Measurements from ENCODE around the gene TSPAN18. TPM values are rescaled to one million over a fixed set of nuclear protein-coding genes. Genes with fewer than 3 reads are reported as not detected.

Gene TSPAN18
- total and polyA plus RNA-seq, 2 of the 8 experiments (the other 6 are each of a cell fraction or from before 2014, with no cell fraction given) = 5.2 to 10.2 TPM

GRCh38 chr11:44851496-44851895 is 124.7 kb downstream of the TSPAN18 start:
- Histone ChIP-seq H2AFZ (ENCODE audit: low read length) (no peak overlapping the region), H2BK5ac (ENCODE audit: low read depth, low read length) (no peak overlapping the region), H4K20me1 (replicated peaks in 1 of 2; ENCODE audit: control insufficient read depth in 1 of 2, insufficient read depth in 2 of 2, low read length in 2 of 2) (no peaks in the 10 kb centered on the region), H4K8ac (ENCODE audit: extremely low read depth, insufficient read depth, low read length) (no peak overlapping the region), H4K5ac (ENCODE audit: insufficient read length, low read depth, low read length) (no peak overlapping the region), H3K9ac (replicated peaks in 1 of 4; ENCODE audit: extremely low read depth in 1 of 4, low read depth in 3 of 4, low read length in 3 of 4) (no peak overlapping the region), H3K23ac (ENCODE audit: insufficient read length) (no peak overlapping the region), H3K23me2 (ENCODE audit: low read depth, low read length) (peaks cover 2% of the 10 kb centered on the region; the same call in 1 of the 2 replicates), H2BK15ac (ENCODE audit: low read length) (no peak overlapping the region), H2BK120ac (replicated peaks; ENCODE audit: low read depth, low read length) (no peak overlapping the region), H3K56ac (replicated peaks; ENCODE audit: insufficient read length, low read depth, low read length) (no peak overlapping the region), H2BK20ac (ENCODE audit: low read length) (no peak overlapping the region), H3K36me3 (ENCODE audit: control insufficient read depth in 2 of 4, insufficient read depth in 4 of 4, low read length in 3 of 4) (no peaks in the 10 kb centered on the region), H3K18ac (ENCODE audit: extremely low read depth, low read length) (no peak overlapping the region), H3K14ac (ENCODE audit: insufficient read length) (no peak overlapping the region), H3K4me1 (replicated peaks in 1 of 4; ENCODE audit: control insufficient read depth in 3 of 4, insufficient read depth in 4 of 4, low read length in 3 of 4) (peaks cover 4 to 18% (median 7%) of the 10 kb centered on the region in 4 experiments), H3K79me1 (ENCODE audit: low read depth, low read length) (no peaks in the 10 kb centered on the region), H4K91ac (replicated peaks; ENCODE audit: insufficient read length, low read length) (no peak overlapping the region), H3K4me3 (ENCODE audit: extremely low read depth in 1 of 4, insufficient read depth in 2 of 4, low read depth in 3 of 4, low read length in 4 of 4) (no peak overlapping the region), H3K79me2 (ENCODE audit: control insufficient read depth in 1 of 2, insufficient read depth in 2 of 2, low read length in 2 of 2) (no peaks in the 10 kb centered on the region), H3K9me3 (ENCODE audit: insufficient read depth in 2 of 2, low read depth in 1 of 2, low read length in 1 of 2) (peaks cover 0 to 4% of the 10 kb centered on the region in 2 experiments; a peak in 2 of 4 replicates), H3K27ac (ENCODE audit: low read depth, low read length) (no peak overlapping the region), H3K4ac (replicated peaks; ENCODE audit: insufficient read length, low read depth, low read length) (no peak overlapping the region), H2AK5ac (ENCODE audit: low read depth, low read length) (no peak overlapping the region), H2BK12ac (ENCODE audit: low read depth, low read length) (no peak overlapping the region), H3K27me3 (replicated peaks in 1 of 4; ENCODE audit: control insufficient read depth in 3 of 4, extremely low read depth in 1 of 4, insufficient read depth in 3 of 4, low read length in 3 of 4) (no peaks in the 10 kb centered on the region), H3K4me2 (ENCODE audit: insufficient read depth in 1 of 2, low read depth in 2 of 2, low read length in 2 of 2) (no peak overlapping the region)
- WGBS, 2 experiments (ENCODE audit: extremely low coverage in 1 of 2, insufficient coverage in 1 of 2, insufficient read length in 1 of 2, insufficient replicate concordance in 2 of 2, low coverage in 1 of 2, low lambda C conversion rate in 2 of 2, missing lambda C conversion rate in 1 of 2) = 86% methylated on average over 4 of the region's 5 CpGs; no CpG with 5 or more reads in 1 of the 2 experiments
- FAIRE-seq (no peak), DNase-seq (ENCODE audit: low read depth in 1 of 2, low spot score in 2 of 2) (no peak)
- ChIA-PET POLR2A (ENCODE audit: partially characterized antibody) (no interaction called here), CTCF (ENCODE audit: partially characterized antibody) (interaction anchor here (0.6 to 1.9 kb wide), 3 partner anchors 13 to 56 kb away, joined by 3 to 4 read pairs (median 3); no protein-coding TSS in a partner anchor)
- TF ChIP-seq PHF8 (conservative IDR thresholded peaks at IDR 0.05; ENCODE audit: low read depth, low read length) (no peak), EP300 (IDR thresholded peaks at IDR 0.05; ENCODE audit: borderline replicate concordance in 1 of 2, low read depth in 2 of 2, low read length in 2 of 2) (no peak), BACH1 (IDR thresholded peaks at IDR 0.05; ENCODE audit: low read length) (no peak), GTF2F1 (IDR thresholded peaks at IDR 0.05; ENCODE audit: borderline replicate concordance, low read depth, low read length) (no peak), CEBPB (IDR thresholded peaks at IDR 0.05; ENCODE audit: low read depth, low read length) (no peak), KDM1A (IDR thresholded peaks at IDR 0.05; ENCODE audit: borderline replicate concordance, low read length) (no peak), SP1 (IDR thresholded peaks at IDR 0.05; ENCODE audit: low read depth, low read length) (no peak), ATF3 (IDR thresholded peaks at IDR 0.05; ENCODE audit: insufficient read depth, low read depth, low read length) (no peak), SP4 (IDR thresholded peaks at IDR 0.05; ENCODE audit: low read length) (no peak), CTBP2 (IDR thresholded peaks at IDR 0.05; ENCODE audit: borderline replicate concordance, insufficient read depth, insufficient read length, low read length) (no peak), NANOG (IDR thresholded peaks at IDR 0.05; ENCODE audit: insufficient read depth, low read depth, low read length, poor library complexity, severe bottlenecking) (no peak), YY1 (IDR thresholded peaks at IDR 0.05; ENCODE audit: low read depth, low read length) (no peak), SIN3A (conservative IDR thresholded peaks at IDR 0.05 in 1 of 2, IDR thresholded peaks at IDR 0.05 in 1 of 2; ENCODE audit: low read depth in 1 of 2, low read length in 2 of 2) (no peak), ASH2L (IDR thresholded peaks at IDR 0.05; ENCODE audit: low read length) (no peak)
